HEK293 (cell line): ENCODE results near the gene SLC13A3.

Experiments
- CTCF ChIA-PET: fragments of 350-600 bp; formaldehyde crosslinking; extraction: SDS; loops from one replicate; lab custom pipeline; 2021; ENCODE audit warnings: antibody characterized with exemption; lab: Yijun Ruan, JAX
- POLR2A ChIA-PET: fragments of 300-600 bp; formaldehyde crosslinking; extraction: SDS; loops from one replicate; lab custom pipeline; 2020; ENCODE audit warnings: antibody characterized with exemption, inconsistent platforms; lab: Yijun Ruan, JAX
- H3K27ac ChIP-seq: fragments of 200-500 bp; sonication (Bioruptor generic); 2 replicates; pipeline ENCODE4 v1.5.1; 2014; ENCODE audit warnings: low read depth, low read length, control low read depth, inconsistent platforms; ENCODE audit errors: extremely low read depth
- H3K36me3 ChIP-seq, 2 experiments: fragments of 200-500 bp in 1 of 2; sonication (Bioruptor generic) in 1 of 2; 1 replicate in 1 of 2; 2 replicates in 1 of 2; pipeline ENCODE4 v1.5.1; 2014 to 2017; ENCODE audit warnings: inconsistent platforms in 2 of 2, low read length in 2 of 2; ENCODE audit not compliant: control insufficient read depth in 2 of 2, insufficient read depth in 1 of 2
- H3K4me1 ChIP-seq: fragments of 200-500 bp; sonication (Bioruptor generic); 2 replicates; pipeline ENCODE4 v1.5.1; 2014; ENCODE audit warnings: mild to moderate bottlenecking, low read length, inconsistent platforms; ENCODE audit not compliant: control insufficient read depth, insufficient read depth
- H3K4me3 ChIP-seq: 2 replicates; pipeline ENCODE4 v1.5.1; 2011; ENCODE audit warnings: low read depth, mild to moderate bottlenecking, control low read depth, low read length, moderate library complexity
- H3K9me3 ChIP-seq: fragments of 200-500 bp; sonication (Bioruptor generic); 2 replicates; pipeline ENCODE4 v1.5.1; 2014; ENCODE audit warnings: low read depth, low read length, inconsistent platforms; ENCODE audit not compliant: control insufficient read depth, insufficient read depth
- SCRT2 ChIP-seq: fragments of 450-650 bp; formaldehyde crosslinking; IDR thresholded peaks from 2 replicates; pipeline ENCODE4 v1.5.1; 2016; ENCODE audit warnings: missing biosample characterization, missing genetic modification characterization
- ZNF214 ChIP-seq: fragments of 450-650 bp; formaldehyde crosslinking; IDR thresholded peaks from 2 replicates; pipeline ENCODE4 v1.5.1; 2017; ENCODE audit warnings: missing biosample characterization, mild to moderate bottlenecking, missing genetic modification characterization, borderline replicate concordance
- ZNF341 ChIP-seq: fragments of 450-650 bp; formaldehyde crosslinking; IDR thresholded peaks from 2 replicates; pipeline ENCODE4; 2016; ENCODE audit warnings: low read depth, missing biosample characterization, missing genetic modification characterization
- ZNF433 ChIP-seq: fragments of 450-650 bp; formaldehyde crosslinking; IDR thresholded peaks from 2 replicates; pipeline ENCODE4 v1.5.1; 2016; ENCODE audit warnings: missing biosample characterization, missing genetic modification characterization, low read depth
- ZNF621 ChIP-seq: fragments of 450-650 bp; formaldehyde crosslinking; IDR thresholded peaks from 2 replicates; pipeline ENCODE4 v1.5.1; 2017; ENCODE audit warnings: missing biosample characterization, missing genetic modification characterization
- ZNF768 ChIP-seq: fragments of 450-650 bp; formaldehyde crosslinking; IDR thresholded peaks from 2 replicates; pipeline ENCODE4 v1.5.1; 2018; ENCODE audit warnings: missing biosample characterization, mild to moderate bottlenecking, missing genetic modification characterization
- ZNF791 ChIP-seq: fragments of 450-650 bp; formaldehyde crosslinking; IDR thresholded peaks from 2 replicates; pipeline ENCODE4 v1.5.1; 2016; ENCODE audit warnings: missing biosample characterization, missing genetic modification characterization
- TF ChIP-seq, protein P1 (sequence below): fragments of 450-650 bp; formaldehyde crosslinking; IDR thresholded peaks from 2 replicates; pipeline ENCODE4 v1.5.1; 2016; ENCODE audit warnings: missing biosample characterization, missing genetic modification characterization
- TF ChIP-seq, protein P2 (sequence below): fragments of 450-650 bp; formaldehyde crosslinking; IDR thresholded peaks from 2 replicates; pipeline ENCODE4 v1.5.1; 2016; ENCODE audit warnings: missing biosample characterization, missing genetic modification characterization
- TF ChIP-seq, protein P3 (sequence below): fragments of 450-650 bp; formaldehyde crosslinking; IDR thresholded peaks from 2 replicates; pipeline ENCODE4 v1.5.1; 2016; ENCODE audit warnings: missing biosample characterization, missing genetic modification characterization
- TF ChIP-seq, protein P4 (sequence below): fragments of 450-650 bp; formaldehyde crosslinking; IDR thresholded peaks from 2 replicates; pipeline ENCODE4 v1.5.1; 2016; ENCODE audit warnings: missing biosample characterization, missing genetic modification characterization, borderline replicate concordance
- TF ChIP-seq, protein P5 (sequence below): fragments of 450-650 bp; formaldehyde crosslinking; IDR thresholded peaks from 2 replicates; pipeline ENCODE4 v1.5.1; 2016; ENCODE audit warnings: missing biosample characterization, missing genetic modification characterization, low read depth

The SLC13A3 gene

DNA sequence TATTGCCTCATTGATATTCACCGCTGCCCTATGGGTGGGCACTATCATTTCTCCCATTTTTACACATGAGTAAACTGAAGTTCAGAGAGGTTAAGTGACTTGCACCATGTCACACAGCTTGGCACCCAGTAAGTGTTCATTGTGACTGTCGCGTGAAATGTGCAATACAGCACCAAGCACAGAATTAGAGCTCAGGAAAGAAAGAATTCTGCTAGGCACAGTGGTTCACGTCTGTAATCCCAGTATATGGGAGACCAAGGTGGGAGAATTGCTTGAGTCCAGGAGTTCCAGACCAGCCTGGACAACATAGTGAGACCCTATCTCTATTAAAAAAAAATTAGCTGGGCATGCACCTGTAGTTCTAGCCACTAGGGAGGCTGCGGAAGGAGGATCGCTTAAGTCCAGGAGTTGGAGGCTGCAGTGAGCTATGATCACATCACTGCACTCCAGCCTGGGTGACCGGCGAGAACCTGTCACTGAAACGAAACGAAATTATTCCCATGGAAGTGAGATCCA, 626 bp downstream of the SLC13A3 start:
- TF ChIP-seq ZNF621 (tag by site-specific recombination) = no peak
- TF ChIP-seq ZNF768 = 0 out of 2 replicates have a peak, but pooled peaks have one; percentile 41
- TF ChIP-seq, all 188 proteins: peak for 1
- Histone ChIP-seq H3K27ac (no peak overlapping the region), H3K9me3 (no peaks in the 10 kb centered on the region), H3K4me3 (no peak overlapping the region), H3K36me3 (no peaks in the 10 kb centered on the region), H3K4me1 (no peaks in the 10 kb centered on the region)
- POLR2A ChIA-PET = no interaction called here
- CTCF ChIA-PET = interaction anchor here (1.2 kb wide), 1 partner anchor 30 kb away, joined by 6 read pairs; no protein-coding TSS in a partner anchor

DNA sequence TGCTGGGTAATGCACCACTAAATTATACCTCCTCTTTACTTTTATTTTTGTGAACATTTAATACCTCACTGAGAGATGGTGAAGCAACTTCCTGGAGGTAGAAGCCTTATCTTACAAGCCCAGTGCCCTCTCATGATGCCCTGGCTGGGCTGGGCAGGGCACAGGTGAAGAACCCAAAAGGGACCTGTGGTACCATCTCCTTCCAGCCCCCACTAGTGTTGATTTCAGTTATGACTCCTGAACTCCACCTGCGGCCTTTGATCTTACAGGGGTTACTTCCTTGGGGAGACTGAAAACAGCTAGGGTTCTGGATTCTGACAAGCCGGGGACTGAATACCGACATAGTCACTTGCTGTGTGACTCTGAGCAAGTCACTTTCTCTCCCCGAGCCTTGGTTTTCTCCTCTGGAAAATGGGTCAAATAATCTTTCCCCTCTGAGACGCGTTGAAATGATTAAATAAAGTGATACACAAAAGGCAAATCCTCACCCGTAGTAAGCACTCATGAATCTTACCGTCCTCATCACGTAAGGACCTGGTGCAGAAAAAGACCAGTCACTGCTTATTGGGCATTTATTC, 1.2 kb downstream of the SLC13A3 start:
- no peak for TF ChIP-seq ZNF791 (tag by site-specific recombination)
- TF ChIP-seq, protein P1, sequence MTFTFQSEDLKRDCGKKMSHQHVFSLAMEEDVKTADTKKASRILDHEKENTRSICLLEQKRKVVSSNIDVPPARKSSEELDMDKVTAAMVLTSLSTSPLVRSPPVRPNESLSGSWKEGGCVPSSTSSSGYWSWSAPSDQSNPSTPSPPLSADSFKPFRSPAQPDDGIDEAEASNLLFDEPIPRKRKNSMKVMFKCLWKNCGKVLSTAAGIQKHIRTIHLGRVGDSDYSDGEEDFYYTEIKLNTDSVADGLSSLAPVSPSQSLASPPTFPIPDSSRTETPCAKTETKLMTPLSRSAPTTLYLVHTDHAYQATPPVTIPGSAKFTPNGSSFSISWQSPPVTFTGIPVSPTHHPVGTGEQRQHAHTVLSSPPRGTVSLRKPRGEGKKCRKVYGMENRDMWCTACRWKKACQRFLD (tag by site-specific recombination) = no peak
- TF ChIP-seq ZNF433 (tag by site-specific recombination) = no peak
- TF ChIP-seq, protein P2, sequence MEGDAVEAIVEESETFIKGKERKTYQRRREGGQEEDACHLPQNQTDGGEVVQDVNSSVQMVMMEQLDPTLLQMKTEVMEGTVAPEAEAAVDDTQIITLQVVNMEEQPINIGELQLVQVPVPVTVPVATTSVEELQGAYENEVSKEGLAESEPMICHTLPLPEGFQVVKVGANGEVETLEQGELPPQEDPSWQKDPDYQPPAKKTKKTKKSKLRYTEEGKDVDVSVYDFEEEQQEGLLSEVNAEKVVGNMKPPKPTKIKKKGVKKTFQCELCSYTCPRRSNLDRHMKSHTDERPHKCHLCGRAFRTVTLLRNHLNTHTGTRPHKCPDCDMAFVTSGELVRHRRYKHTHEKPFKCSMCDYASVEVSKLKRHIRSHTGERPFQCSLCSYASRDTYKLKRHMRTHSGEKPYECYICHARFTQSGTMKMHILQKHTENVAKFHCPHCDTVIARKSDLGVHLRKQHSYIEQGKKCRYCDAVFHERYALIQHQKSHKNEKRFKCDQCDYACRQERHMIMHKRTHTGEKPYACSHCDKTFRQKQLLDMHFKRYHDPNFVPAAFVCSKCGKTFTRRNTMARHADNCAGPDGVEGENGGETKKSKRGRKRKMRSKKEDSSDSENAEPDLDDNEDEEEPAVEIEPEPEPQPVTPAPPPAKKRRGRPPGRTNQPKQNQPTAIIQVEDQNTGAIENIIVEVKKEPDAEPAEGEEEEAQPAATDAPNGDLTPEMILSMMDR (tag by site-specific recombination) = no peak
- TF ChIP-seq ZNF341 = no peak
- Histone ChIP-seq H3K4me1 (no peaks in the 10 kb centered on the region), H3K27ac (no peak overlapping the region), H3K4me3 (no peak overlapping the region), H3K9me3 (no peaks in the 10 kb centered on the region), H3K36me3 (no peaks in the 10 kb centered on the region)
- ChIA-PET CTCF (interaction anchor here (1.2 kb wide), 1 partner anchor 31 kb away, joined by 6 read pairs; no protein-coding TSS in a partner anchor), POLR2A (no interaction called here)

DNA sequence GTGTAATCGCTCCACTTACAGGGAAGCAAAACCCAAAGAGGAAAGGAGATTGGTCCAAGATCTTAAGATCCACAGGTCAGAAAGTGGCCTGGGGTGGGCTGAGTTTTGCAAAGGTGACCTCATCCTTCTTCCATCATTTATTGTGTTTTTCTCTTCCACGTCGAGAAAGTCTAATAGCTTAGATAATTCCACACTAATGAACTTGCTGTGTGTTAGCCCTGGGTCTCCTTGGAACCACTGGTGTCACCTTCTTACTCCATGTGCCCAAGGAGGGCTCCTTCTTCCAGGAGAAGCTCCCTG, 1.7 kb downstream of the SLC13A3 start:
- H3K9me3 ChIP-seq = no peaks in the 10 kb centered on the region
- ChIA-PET POLR2A (no interaction called here), CTCF (no interaction called here)
- no peaks in the 10 kb centered on the region for H3K36me3 ChIP-seq
- no peak overlapping the region for H3K27ac ChIP-seq
- no peak overlapping the region for H3K4me3 ChIP-seq
- TF ChIP-seq, protein P3, sequence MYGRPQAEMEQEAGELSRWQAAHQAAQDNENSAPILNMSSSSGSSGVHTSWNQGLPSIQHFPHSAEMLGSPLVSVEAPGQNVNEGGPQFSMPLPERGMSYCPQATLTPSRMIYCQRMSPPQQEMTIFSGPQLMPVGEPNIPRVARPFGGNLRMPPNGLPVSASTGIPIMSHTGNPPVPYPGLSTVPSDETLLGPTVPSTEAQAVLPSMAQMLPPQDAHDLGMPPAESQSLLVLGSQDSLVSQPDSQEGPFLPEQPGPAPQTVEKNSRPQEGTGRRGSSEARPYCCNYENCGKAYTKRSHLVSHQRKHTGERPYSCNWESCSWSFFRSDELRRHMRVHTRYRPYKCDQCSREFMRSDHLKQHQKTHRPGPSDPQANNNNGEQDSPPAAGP (tag by site-specific recombination) = no peak
- TF ChIP-seq ZNF214 (no peak), SCRT2 (0 out of 2 replicates have a peak, but pooled peaks have one; percentile 17)
- TF ChIP-seq, protein P4, sequence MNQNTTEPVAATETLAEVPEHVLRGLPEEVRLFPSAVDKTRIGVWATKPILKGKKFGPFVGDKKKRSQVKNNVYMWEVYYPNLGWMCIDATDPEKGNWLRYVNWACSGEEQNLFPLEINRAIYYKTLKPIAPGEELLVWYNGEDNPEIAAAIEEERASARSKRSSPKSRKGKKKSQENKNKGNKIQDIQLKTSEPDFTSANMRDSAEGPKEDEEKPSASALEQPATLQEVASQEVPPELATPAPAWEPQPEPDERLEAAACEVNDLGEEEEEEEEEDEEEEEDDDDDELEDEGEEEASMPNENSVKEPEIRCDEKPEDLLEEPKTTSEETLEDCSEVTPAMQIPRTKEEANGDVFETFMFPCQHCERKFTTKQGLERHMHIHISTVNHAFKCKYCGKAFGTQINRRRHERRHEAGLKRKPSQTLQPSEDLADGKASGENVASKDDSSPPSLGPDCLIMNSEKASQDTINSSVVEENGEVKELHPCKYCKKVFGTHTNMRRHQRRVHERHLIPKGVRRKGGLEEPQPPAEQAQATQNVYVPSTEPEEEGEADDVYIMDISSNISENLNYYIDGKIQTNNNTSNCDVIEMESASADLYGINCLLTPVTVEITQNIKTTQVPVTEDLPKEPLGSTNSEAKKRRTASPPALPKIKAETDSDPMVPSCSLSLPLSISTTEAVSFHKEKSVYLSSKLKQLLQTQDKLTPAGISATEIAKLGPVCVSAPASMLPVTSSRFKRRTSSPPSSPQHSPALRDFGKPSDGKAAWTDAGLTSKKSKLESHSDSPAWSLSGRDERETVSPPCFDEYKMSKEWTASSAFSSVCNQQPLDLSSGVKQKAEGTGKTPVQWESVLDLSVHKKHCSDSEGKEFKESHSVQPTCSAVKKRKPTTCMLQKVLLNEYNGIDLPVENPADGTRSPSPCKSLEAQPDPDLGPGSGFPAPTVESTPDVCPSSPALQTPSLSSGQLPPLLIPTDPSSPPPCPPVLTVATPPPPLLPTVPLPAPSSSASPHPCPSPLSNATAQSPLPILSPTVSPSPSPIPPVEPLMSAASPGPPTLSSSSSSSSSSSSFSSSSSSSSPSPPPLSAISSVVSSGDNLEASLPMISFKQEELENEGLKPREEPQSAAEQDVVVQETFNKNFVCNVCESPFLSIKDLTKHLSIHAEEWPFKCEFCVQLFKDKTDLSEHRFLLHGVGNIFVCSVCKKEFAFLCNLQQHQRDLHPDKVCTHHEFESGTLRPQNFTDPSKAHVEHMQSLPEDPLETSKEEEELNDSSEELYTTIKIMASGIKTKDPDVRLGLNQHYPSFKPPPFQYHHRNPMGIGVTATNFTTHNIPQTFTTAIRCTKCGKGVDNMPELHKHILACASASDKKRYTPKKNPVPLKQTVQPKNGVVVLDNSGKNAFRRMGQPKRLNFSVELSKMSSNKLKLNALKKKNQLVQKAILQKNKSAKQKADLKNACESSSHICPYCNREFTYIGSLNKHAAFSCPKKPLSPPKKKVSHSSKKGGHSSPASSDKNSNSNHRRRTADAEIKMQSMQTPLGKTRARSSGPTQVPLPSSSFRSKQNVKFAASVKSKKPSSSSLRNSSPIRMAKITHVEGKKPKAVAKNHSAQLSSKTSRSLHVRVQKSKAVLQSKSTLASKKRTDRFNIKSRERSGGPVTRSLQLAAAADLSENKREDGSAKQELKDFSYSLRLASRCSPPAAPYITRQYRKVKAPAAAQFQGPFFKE = no peak
- TF ChIP-seq, protein P5, sequence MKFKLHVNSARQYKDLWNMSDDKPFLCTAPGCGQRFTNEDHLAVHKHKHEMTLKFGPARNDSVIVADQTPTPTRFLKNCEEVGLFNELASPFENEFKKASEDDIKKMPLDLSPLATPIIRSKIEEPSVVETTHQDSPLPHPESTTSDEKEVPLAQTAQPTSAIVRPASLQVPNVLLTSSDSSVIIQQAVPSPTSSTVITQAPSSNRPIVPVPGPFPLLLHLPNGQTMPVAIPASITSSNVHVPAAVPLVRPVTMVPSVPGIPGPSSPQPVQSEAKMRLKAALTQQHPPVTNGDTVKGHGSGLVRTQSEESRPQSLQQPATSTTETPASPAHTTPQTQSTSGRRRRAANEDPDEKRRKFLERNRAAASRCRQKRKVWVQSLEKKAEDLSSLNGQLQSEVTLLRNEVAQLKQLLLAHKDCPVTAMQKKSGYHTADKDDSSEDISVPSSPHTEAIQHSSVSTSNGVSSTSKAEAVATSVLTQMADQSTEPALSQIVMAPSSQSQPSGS (tag by site-specific recombination) = peak; percentile 23; the same call in 1 of the 2 replicates
- no peaks in the 10 kb centered on the region for H3K4me1 ChIP-seq
